GM18951 (cell line): ENCODE data around the gene NELL1.
"Not testable (repeated sequence)": the region's sequence is repeated elsewhere in the genome, so short reads cannot be mapped to it uniquely, and the experiment has no call there.

Source experiments
- POLR2A ChIP-seq: IDR thresholded peaks from 4 replicates; pipeline ENCODE4 v1.6.1; 2011; ENCODE audit warnings: mild to moderate bottlenecking; ENCODE audit not compliant: insufficient read length, insufficient read depth; ENCODE audit errors: extremely low read depth
- in situ Hi-C: fragments of 300-500 bp; cut with MboI; formaldehyde crosslinking; loops from one replicate; pipeline ENCODE4 v1.12.0; 2022; ENCODE audit warnings: low sequenced_read_pairs, mixed read lengths, inconsistent platforms; ENCODE audit not compliant: unreplicated experiment

NELL1 gene

GRCh38 chr11:21109341-21109740 is 440.0 kb downstream of the NELL1 start:
- in situ Hi-C loops = no loop called here
- TF ChIP-seq POLR2A = no peak

DNA sequence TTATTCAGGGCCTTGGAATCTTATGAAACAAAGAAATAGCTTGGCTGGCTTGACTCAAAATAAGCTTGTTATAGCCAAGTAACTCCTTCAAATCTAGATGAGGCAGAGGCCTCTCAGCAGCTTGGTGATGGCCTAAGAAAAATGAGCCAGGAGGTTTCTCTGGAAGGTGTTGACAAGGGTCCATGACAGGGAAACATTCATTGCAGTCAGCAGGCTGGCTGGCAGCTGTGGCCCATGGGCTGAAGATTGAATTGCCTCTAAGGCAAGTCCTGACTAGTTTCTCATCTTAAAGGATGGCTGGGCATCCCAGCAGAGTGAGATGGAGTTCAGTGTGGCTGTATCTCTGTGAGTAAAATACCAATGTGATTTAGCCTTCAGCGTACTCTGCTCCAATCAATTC is 441.0 kb downstream of the NELL1 start:
- TF ChIP-seq POLR2A = no peak
- in situ Hi-C loops = no loop called here

GRCh38 chr11:21113876-21114275 is 444.5 kb downstream of the NELL1 start:
- no peak for TF ChIP-seq POLR2A
- in situ Hi-C loops = no loop called here

GRCh38 chr11:21116009-21116408 is 446.6 kb downstream of the NELL1 start:
- TF ChIP-seq POLR2A = no peak
- in situ Hi-C loops = no loop called here

GRCh38 chr11:21119411-21119810 is 450.0 kb downstream of the NELL1 start:
- in situ Hi-C loops = no loop called here
- TF ChIP-seq POLR2A = no peak

- TF ChIP-seq POLR2A = no peak
- in situ Hi-C loops = no loop called here
These were observed 452.6 kb downstream of the NELL1 start for GRCh38 chr11:21121991-21122390.

- in situ Hi-C loops = no loop called here
These were observed 453.1 kb downstream of the NELL1 start for GRCh38 chr11:21122523-21122922.

GRCh38 chr11:21132146-21132720 is 462.8 kb downstream of the NELL1 start:
- in situ Hi-C loops = no loop called here
- no peak for TF ChIP-seq POLR2A

More at GRCh38 chr11:21122523-21122922, 453.1 kb downstream of the NELL1 start:
- no peak for TF ChIP-seq POLR2A

- in situ Hi-C loops = no loop called here
- no peak for TF ChIP-seq POLR2A
These were observed 463.9 kb downstream of the NELL1 start for GRCh38 chr11:21133244-21133643.

DNA sequence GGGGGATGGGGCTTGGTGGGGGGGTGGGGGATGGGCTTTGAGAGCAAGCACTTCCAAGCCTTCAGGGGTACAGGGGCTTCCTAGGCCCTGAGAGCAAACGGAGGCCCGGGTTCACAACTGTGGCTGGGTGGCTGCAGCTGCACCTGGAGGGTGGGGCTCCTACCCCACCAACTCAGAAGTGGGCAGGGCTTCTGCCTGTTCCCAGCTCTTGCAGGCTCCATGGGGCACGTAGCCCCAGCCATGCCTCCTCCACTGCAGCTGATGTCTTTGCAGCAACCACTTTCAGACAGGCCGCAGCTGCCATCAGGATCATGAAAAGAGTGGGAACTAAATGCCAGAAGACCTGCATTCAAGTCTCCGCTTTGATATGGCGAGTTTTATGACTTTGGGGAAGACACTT is 464.3 kb downstream of the NELL1 start:
- TF ChIP-seq POLR2A = no peak
- in situ Hi-C loops = no loop called here

GRCh38 chr11:21137803-21138202 is 468.4 kb downstream of the NELL1 start:
- no peak for TF ChIP-seq POLR2A

DNA sequence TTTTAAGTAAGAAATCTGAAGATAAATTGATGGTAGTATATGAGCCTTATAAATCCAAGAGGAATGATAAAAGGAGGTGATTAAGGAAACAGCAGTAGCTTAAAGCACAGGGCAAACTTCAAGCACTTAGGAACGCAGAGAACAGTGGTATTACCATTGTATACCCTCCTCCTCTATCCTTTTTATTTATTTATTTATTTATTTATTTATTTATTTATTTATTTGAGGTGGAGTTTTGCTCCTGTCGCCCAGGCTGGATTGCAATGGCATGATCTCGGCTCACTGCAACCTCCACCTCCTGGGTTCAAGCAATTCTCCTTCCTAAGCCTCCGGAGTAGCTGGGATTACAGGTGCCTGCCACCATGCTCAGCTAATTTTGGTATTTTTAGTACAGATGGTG is 472.2 kb downstream of the NELL1 start:
- in situ Hi-C loops = not testable (repeated sequence)

More at GRCh38 chr11:21137803-21138202, 468.4 kb downstream of the NELL1 start:
- in situ Hi-C loops = no loop called here

DNA sequence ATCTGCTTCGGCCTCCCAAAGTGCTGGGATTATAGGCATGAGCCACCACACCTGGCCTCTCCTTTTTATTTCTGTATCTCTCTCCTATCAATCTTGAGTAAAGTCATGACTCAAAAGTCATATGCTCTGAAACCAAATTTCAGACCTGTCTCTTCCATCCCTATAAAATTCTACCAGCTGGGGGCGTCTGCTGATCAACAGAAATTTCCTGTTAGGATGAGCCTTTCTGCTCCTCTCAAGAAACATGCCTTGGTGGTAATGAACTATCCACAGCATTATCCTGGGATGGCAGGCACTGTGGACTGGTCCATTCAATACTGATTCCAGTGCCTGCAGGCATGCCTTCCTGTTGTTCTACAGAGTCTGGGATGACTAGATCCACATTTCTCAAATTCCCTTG is 472.6 kb downstream of the NELL1 start:
- no peak for TF ChIP-seq POLR2A

DNA sequence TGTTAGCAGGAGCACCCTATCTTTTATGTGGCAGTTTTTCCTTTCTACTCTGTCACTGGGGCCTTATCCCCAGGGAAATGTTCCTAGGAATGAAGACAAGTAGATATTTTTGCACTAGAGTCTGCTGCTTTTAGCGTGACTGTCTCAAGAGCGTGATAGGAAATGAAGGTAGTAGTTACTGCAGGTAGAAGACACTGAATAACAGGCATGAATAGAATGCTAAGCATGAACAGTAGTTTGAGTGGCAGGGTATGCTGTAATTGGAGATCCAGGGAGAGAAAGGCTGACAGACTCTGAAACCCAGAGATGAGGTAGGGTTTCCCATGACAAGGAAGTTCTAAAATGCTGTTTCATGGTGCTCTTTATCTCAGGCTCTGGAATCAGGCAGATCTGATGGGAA is 475.1 kb downstream of the NELL1 start:
- no peak for TF ChIP-seq POLR2A
- in situ Hi-C loops = no loop called here

More for the DNA sequence above, 472.6 kb downstream of the NELL1 start:
- in situ Hi-C loops = no loop called here

GRCh38 chr11:21148376-21148775 is 479.0 kb downstream of the NELL1 start:
- in situ Hi-C loops = no loop called here
- TF ChIP-seq POLR2A = no peak
